Vagina (tissue), 2 donors: Measurements from ENCODE around the gene PELI2. TPM values are rescaled to one million over a fixed set of nuclear protein-coding genes. Genes with fewer than 3 reads are reported as not detected.

ENCODE experiments used
- DNase-seq, 2 donors: peaks; one replicate each; pipeline ENCODE4 v3.0.0-alpha.2; 2017; ENCODE audit errors: extremely low spot score in 2 of 2
- H3K27ac ChIP-seq: fragments of 200-600 bp; sonication (generic); one replicate; pipeline ENCODE4 v1.5.1; 2019
- H3K27me3 ChIP-seq: fragments of 200-600 bp; sonication (generic); one replicate; pipeline ENCODE4 v1.5.1; 2019
- H3K36me3 ChIP-seq, 2 donors: fragments of 200-600 bp; sonication (generic); one replicate each; pipeline ENCODE4 v1.5.1; 2017 to 2019
- H3K4me1 ChIP-seq: fragments of 200-600 bp; sonication (generic); one replicate; pipeline ENCODE4 v1.5.1; 2019
- H3K4me3 ChIP-seq, 2 donors: fragments of 200-600 bp; sonication (generic); 1 replicate in 1 of 2; 2 replicates in 1 of 2; pipeline ENCODE4 v1.5.1; 2016 to 2019
- H3K9me3 ChIP-seq: fragments of 200-600 bp; sonication (generic); one replicate; pipeline ENCODE4 v1.5.1; 2019
- POLR2A ChIP-seq, 2 donors: fragments of 450-650 bp; IDR thresholded peaks; one replicate each; pipeline ENCODE4 v1.6.1; 2017; ENCODE audit warnings: antibody characterized with exemption in 2 of 2, mild to moderate bottlenecking in 2 of 2, moderate library complexity in 2 of 2
- POLR2AphosphoS5 ChIP-seq, 2 donors: sonication (generic); formaldehyde crosslinking; IDR thresholded peaks; one replicate each; pipeline ENCODE4 v1.9.0; 2017; ENCODE audit warnings: antibody characterized with exemption in 2 of 2, mild to moderate bottlenecking in 2 of 2, low read depth in 1 of 2; ENCODE audit not compliant: insufficient read depth in 1 of 2
- intact Hi-C: fragments of 100-400 bp; cut with DNase I; formaldehyde crosslinking; loops from one replicate; pipeline ENCODE4 v1.15.1; 2023
- total RNA-seq: library from RNA; depleted of rRNA; stranded (reverse); fragments of >200 nt; gene quantifications from one replicate; pipeline ENCODE4 v1.2.3, GENCODE V29; 2016
- TF ChIP-seq, protein P1 (sequence below), 3 experiments: fragments of 450-650 bp in 2 of 3; fragments of 200-600 bp in 1 of 3; sonication (generic) in 1 of 3; IDR thresholded peaks; one replicate each; pipeline ENCODE4 v1.5.1; 2017 to 2019; ENCODE audit warnings: antibody characterized with exemption in 3 of 3, mild to moderate bottlenecking in 2 of 3, moderate library complexity in 2 of 3

The PELI2 gene
- total RNA-seq, 1 donor from 2014 or later, result 9.6 TPM

- intact Hi-C loops, result no loop called here
- Histone ChIP-seq H3K4me1 (peaks cover 31% of the 10 kb centered on the region), H3K27ac (peak overlapping the region; percentile 94), H3K4me3 (peak overlapping the region; percentile 72 to 93), H3K27me3 (no peaks in the 10 kb centered on the region), H3K36me3 (no peaks in the 10 kb centered on the region), H3K9me3 (no peaks in the 10 kb centered on the region)
- TF ChIP-seq, protein P1, sequence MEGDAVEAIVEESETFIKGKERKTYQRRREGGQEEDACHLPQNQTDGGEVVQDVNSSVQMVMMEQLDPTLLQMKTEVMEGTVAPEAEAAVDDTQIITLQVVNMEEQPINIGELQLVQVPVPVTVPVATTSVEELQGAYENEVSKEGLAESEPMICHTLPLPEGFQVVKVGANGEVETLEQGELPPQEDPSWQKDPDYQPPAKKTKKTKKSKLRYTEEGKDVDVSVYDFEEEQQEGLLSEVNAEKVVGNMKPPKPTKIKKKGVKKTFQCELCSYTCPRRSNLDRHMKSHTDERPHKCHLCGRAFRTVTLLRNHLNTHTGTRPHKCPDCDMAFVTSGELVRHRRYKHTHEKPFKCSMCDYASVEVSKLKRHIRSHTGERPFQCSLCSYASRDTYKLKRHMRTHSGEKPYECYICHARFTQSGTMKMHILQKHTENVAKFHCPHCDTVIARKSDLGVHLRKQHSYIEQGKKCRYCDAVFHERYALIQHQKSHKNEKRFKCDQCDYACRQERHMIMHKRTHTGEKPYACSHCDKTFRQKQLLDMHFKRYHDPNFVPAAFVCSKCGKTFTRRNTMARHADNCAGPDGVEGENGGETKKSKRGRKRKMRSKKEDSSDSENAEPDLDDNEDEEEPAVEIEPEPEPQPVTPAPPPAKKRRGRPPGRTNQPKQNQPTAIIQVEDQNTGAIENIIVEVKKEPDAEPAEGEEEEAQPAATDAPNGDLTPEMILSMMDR (IDR thresholded peaks at IDR 0.05), result no peak
- no peak for TF ChIP-seq POLR2AphosphoS5 (IDR thresholded peaks at IDR 0.05; ENCODE audit: insufficient read depth in 1 of 2, low read depth in 1 of 2)
- TF ChIP-seq POLR2A (IDR thresholded peaks at IDR 0.05), result no peak
- DNase-seq, result no peak
These were observed 485 bp downstream of the PELI2 start for GRCh38 chr14:56118611-56119181.

DNA sequence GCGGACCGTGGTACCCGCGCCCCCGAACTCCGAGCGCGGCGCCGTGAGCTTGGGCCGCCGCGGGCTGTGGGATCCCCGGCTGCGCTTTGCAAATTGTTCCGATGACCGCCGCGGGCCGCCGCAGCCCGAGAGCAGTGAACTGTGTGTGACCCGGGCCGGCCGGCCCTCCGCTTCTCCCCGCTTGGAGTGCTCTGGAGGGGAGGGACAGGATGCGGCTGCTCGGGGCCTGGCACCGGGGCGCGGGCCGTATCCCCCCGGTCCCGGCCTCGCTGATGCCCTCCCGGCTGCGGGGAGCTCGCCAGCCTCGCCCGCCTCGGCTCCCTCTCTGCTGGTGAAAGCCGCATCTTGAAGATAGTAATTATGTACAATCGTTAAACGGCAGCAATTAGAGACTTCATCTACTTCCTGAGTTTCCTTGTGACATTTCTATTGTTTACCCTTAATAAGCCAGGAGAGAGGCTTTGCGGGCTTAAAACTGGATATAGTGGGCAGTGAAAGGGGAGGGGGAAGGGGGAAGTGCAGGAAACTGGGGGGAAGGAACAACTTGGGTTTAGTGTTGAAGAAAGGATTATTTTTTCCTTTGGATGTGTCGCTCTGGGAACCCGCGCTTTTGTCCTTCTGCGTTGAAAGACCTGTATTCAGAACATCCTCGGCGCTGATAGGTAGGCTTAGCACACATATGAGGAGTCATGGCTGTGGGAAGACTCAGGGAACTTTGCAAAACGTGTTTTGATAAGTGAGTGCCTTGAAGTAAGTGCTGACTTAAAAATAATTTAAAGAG, 1.2 kb downstream of the PELI2 start:
- Histone ChIP-seq H3K27me3 (no peaks in the 10 kb centered on the region), H3K36me3 (no peaks in the 10 kb centered on the region), H3K27ac (peak overlapping the region; percentile 94), H3K4me3 (peak overlapping the region; percentile 72 to 93), H3K4me1 (peaks cover 35% of the 10 kb centered on the region), H3K9me3 (no peaks in the 10 kb centered on the region)
- intact Hi-C loops, result no loop called here
- no peak for DNase-seq
- TF ChIP-seq POLR2AphosphoS5 (IDR thresholded peaks at IDR 0.05; ENCODE audit: insufficient read depth in 1 of 2, low read depth in 1 of 2) (peak in 1 of 2 donors; percentile 35), POLR2A (IDR thresholded peaks at IDR 0.05) (no peak)
- TF ChIP-seq, protein P1 (IDR thresholded peaks at IDR 0.05), result no peak

DNA sequence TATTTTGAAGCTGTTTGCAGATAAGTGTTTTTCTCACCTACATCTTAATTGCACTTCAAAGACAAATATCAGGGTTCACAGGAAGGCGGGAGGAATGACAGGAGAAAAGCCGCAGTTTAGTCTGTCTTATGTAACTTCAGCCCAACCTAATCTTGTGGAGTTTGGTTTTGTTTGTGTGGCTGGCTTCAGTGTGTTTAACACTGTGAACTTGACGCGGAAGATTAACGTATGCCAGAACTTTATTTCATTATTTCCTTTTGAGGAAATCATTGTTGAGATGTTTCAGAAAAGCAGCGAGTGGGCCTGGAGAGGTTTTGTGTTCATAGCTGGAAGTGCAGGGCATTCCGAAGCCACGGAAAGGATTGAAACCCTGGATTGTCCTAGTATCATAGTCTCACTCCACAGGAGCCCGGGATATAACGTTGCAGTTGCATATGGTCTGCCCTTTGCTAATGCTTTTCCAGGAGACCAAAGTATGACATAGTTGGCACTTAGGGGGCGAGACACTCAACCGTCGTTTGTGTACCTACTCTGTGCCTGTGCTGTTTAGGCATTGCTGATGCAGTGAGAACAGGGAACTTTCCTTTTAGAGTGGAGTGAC, 2.0 kb downstream of the PELI2 start:
- Histone ChIP-seq H3K4me1 (peaks cover 43% of the 10 kb centered on the region), H3K9me3 (no peaks in the 10 kb centered on the region), H3K27me3 (no peaks in the 10 kb centered on the region), H3K4me3 (peak overlapping the region; percentile 72 to 93), H3K27ac (peak overlapping the region; percentile 94), H3K36me3 (no peaks in the 10 kb centered on the region)
- TF ChIP-seq, protein P1 (IDR thresholded peaks at IDR 0.05), result no peak
- TF ChIP-seq POLR2A (IDR thresholded peaks at IDR 0.05) (no peak), POLR2AphosphoS5 (IDR thresholded peaks at IDR 0.05; ENCODE audit: insufficient read depth in 1 of 2, low read depth in 1 of 2) (no peak)
- DNase-seq, result no peak
- intact Hi-C loops, result no loop called here

DNA sequence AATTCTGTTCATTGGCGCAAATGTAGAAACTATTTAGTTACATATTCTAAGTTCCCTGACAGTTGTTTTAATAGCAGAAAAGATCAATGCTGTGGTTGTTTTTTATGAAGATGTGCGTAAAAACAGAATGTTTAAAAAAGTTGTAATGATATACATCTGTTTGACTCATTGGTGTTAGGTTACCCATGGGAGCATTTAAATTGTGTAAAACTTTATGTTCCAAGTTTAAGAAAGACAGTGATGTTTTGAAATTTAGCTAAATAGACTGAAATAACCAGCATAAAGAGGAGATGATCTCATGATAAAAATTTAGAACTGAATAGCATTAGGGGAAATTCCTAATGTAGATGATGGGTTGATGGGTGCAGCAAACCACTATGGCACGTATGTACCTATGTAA, 3.6 kb downstream of the PELI2 start:
- Histone ChIP-seq H3K27me3 (no peaks in the 10 kb centered on the region), H3K27ac (no peak overlapping the region), H3K4me1 (peaks cover 40% of the 10 kb centered on the region), H3K4me3 (no peak overlapping the region), H3K9me3 (no peaks in the 10 kb centered on the region), H3K36me3 (no peaks in the 10 kb centered on the region)
- intact Hi-C loops, result no loop called here
- no peak for DNase-seq
- TF ChIP-seq POLR2A (IDR thresholded peaks at IDR 0.05), result no peak
- no peak for TF ChIP-seq POLR2AphosphoS5 (IDR thresholded peaks at IDR 0.05; ENCODE audit: insufficient read depth in 1 of 2, low read depth in 1 of 2)
- TF ChIP-seq, protein P1 (IDR thresholded peaks at IDR 0.05), result no peak
